HG03139 (cell line): ENCODE data around the gene LRFN3.
"Not testable (repeated sequence)": the region's sequence is repeated elsewhere in the genome, so short reads cannot be mapped to it uniquely, and the experiment has no call there.

ENCODE experiments used
- ATAC-seq: cut with Tn5 transposase; IDR thresholded peaks from one replicate; pipeline ENCODE4 v1.9.1; 2021; ENCODE audit not compliant: unreplicated experiment

Gene LRFN3

DNA sequence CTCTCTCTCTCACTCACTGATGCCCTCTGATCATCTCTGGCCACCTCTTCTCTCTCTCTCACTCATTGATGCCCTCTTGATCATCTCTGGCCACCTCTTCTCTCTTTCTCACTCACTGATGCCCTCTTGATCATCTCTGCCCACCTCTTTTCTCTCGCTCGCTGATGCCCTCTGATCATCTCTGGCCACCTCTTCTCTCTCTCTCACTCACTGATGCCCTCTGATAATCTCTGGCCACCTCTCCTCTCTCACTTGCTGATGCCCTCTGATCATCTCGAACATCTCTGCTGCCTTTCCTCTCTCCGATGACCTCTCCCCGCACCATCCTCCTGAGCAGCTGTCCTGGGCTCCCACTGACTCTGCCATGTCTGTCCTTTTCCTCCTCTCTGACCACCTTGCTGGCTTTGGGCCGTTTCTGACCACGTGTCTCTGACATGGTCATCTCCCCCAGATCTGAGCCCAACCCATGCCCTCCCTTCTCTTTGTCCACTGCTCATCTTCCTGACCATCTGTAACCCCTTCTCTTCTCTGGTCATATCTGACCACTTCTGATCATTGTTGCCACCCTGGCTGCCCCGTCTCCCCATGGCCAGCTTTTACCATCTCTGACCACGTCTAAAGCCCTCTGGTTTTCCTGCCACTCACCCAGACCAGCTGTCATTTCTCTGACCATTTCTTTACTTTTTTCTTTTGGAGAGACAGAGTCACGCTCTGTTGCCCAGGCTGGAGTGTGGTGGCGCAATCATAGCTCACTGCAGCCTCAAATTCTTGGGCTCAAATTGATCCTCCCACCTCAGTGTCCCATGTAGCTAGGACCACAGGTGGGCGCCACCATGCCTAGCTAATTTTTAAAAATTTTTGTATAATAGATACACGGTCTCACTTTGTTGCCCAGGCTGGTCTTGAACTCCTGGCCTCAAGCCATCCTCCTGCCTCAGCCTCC is 2.4 kb downstream of the LRFN3 start:
- ATAC-seq = no peak

DNA sequence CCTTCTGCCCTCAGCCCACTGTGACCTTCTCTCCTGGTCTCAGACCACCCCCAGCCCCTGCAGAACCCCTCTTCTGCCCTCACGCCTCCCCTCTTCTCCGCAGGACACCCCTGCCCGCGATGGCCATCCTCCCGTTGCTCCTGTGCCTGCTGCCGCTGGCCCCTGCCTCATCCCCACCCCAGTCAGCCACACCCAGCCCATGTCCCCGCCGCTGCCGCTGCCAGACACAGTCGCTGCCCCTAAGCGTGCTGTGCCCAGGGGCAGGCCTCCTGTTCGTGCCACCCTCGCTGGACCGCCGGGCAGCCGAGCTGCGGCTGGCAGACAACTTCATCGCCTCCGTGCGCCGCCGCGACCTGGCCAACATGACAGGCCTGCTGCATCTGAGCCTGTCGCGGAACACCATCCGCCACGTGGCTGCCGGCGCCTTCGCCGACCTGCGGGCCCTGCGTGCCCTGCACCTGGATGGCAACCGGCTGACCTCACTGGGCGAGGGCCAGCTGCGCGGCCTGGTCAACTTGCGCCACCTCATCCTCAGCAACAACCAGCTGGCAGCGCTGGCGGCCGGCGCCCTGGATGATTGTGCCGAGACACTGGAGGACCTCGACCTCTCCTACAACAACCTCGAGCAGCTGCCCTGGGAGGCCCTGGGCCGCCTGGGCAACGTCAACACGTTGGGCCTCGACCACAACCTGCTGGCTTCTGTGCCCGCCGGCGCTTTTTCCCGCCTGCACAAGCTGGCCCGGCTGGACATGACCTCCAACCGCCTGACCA is 3.3 kb downstream of the LRFN3 start:
- ATAC-seq = no peak

GRCh38 chr19:35940078-35940775 is 4.1 kb downstream of the LRFN3 start:
- ATAC-seq = no peak

DNA sequence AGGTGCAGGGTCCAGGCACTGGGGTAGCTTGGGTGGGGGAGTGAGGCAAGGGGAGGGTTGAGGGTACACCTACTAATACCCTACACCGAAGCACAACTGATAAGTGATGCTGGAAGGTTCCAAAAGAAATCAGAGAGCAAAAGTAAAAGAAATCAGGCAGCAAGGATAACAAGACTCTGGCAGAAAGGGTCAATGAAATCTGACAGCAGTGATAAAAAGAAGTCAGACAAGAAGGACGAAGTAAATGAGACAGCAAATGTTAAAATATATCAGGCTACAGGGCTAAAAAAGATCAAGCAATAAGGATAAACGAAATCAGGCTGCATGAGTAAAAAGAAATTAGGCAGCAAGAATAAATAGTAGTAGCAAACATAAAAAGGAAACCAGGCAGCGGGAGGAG is 4.7 kb downstream of the LRFN3 start:
- no peak for ATAC-seq

GRCh38 chr19:35942235-35942634 is 6.1 kb downstream of the LRFN3 start:
- ATAC-seq = no peak

GRCh38 chr19:35943321-35944301 is 7.4 kb downstream of the LRFN3 start:
- no peak for ATAC-seq

DNA sequence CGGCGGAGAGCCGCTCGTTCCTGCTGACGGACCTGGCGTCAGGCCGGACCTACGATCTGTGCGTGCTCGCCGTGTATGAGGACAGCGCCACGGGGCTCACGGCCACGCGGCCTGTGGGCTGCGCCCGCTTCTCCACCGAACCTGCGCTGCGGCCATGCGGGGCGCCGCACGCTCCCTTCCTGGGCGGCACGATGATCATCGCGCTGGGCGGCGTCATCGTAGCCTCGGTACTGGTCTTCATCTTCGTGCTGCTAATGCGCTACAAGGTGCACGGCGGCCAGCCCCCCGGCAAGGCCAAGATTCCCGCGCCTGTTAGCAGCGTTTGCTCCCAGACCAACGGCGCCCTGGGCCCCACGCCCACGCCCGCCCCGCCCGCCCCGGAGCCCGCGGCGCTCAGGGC is 8.4 kb downstream of the LRFN3 start:
- ATAC-seq = no peak

GRCh38 chr19:35945121-35945790 is 9.1 kb downstream of the LRFN3 start:
- ATAC-seq = no peak

DNA sequence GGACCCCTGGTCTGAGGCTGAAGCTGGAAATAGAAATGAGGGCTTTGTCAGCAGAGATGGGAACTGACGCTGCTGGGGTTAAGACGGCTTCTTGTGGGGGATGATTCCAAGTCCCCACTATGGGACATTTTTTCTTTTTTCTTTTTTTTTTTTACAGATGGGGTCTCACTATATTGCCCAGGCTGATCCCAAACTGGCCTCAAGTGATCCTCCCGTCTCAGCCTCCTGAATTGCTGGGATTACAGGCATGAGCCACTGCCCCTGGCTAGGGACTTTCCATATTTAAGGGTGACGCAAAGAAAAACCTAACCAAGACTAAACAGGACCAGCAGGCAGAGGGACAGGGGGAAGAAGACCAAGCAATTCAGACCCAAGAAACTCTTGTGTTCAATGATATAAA is 10.0 kb downstream of the LRFN3 start:
- no peak for ATAC-seq

DNA sequence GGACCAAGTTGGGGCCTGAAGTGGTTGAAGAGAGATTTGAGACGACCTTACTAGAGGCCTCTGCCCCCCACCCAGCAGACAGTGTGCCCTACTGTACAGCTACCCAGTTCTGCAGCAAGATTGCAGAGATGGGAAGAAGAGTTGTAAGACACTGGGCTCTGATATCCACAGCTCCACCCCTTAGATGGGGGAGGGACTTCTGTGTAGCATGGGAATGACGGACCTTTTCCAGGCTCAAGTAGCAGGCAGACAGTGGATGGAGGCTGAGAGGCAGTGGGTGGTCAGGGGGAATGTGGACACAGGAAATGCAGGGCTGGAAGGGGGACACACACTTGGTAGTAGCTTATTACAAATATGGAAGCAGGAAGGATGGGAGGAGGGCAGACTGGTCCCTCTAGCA is 13.0 kb downstream of the LRFN3 start:
- ATAC-seq = no peak

- ATAC-seq = no peak
Observed at GRCh38 chr19:35955881-35956634, 19.9 kb downstream of the LRFN3 start.

DNA sequence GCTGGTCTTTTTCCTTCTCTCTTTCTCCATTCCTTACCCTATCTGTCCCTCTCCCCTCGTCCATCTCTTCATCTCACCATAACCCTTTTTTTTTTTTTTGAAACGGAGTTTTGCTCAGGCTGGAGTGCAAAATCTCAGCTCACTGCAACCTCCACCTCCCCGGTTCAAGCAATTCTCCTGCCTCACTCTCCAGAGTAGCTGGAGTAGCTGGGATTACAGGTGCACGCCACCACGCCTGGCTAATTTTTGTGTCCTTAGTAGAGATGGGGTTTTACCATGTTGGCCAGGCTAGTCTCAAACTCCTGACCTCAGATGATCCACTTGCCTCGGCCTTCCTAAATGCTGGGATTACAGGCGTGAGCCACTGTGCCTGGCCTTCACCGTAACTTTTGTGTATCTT is 21.2 kb downstream of the LRFN3 start:
- not testable (repeated sequence) for ATAC-seq

DNA sequence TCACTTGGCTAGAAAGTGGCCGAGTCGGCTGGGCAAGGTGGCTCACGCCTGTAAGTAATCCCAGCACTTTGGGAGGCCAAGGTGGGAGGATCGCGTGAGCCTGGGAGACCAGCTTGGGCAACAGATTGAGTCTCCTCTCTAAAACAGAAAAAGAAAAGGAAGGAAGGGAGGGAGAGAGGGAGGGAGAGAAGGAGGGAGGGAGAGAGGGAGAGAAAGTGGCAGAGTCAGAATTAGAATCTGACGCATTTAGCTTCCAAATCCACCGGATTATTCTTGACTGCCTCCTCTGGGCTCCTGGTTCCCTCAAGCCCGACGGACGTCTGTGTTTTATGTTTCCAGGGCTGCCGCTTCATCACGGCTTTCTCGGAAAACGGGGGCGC is 22.5 kb downstream of the LRFN3 start:
- no peak for ATAC-seq

DNA sequence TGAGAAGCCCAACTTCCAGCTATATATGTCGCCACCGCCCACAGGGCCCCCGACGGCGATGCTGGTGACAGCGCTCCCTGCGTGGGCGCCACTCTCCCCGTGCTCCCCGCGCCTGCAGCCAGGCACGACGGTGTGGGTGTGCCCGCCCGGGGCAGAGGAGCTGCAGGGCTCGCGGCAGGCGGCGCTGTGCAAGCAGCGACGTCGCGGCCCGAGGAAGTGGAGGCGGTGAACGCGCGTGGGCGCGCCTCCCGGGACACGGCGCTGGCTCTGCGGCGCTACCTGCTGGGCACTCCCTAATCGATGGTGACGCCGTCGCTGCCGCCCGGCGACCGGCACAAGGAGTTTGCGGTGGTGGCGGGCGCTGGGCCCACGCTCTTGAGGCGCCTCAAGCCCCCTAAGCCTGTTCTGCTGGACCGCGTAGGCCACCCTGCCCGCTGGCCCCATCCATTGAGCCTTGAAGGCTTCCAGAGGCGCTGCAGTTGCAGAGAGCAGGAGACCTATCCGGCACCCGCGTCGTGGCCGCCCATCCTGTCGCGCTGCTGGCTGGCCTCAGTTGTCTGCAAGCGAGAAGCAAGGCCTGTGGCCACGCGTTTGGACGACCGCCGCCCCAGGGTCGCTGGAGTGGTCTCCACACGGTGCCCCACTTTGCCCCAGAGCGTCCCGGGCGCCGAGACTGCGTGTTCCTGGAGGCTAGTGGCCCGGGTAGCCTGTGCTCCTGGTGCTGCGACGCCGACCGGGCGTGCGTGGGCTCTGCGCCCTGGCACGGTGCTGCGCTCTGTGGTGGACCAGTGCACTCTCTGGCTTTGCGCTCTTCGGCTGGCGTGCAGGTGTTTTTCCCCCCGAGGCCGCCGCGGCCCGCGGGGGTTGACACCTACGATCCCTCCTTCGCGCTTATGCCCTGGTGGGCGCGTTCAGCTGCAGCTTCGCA is 23.1 kb downstream of the LRFN3 start:
- no peak for ATAC-seq

GRCh38 chr19:35959968-35960320 is 23.8 kb downstream of the LRFN3 start:
- ATAC-seq = no peak

GRCh38 chr19:35960432-35960972 is 24.3 kb downstream of the LRFN3 start:
- ATAC-seq = no peak

GRCh38 chr19:35963514-35963913 is 27.3 kb downstream of the LRFN3 start:
- no peak for ATAC-seq

DNA sequence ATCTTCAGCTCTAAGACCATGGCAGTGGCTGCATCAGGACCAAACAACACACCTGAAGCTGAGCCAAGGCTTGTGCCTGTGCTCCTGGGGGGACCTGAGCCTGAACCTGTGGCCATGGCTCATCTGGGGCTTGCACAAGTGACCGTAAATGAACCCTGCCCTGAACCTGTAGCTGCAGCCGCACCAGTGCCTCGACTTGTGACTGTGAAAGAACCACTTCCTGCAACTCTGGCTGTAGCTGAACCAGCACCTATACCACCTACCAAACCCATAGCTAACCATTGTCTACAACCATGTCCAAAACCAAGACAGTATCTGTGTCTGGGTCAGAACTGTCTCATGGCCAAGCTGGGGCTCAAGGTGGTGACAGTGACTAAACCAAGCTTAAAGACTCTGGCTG is 30.6 kb downstream of the LRFN3 start:
- no peak for ATAC-seq
